Cardiac fibroblast (primary cell): ENCODE measurements around the gene KCNQ1.

Experiments used
- DNase-seq, 2 donors: peaks; one replicate each; pipeline versions ENCODE4 v3.0.0 to v3.0.0-alpha.2; 2010; ENCODE audit warnings: low read depth in 2 of 2
- H3K4me3 ChIP-seq, 2 donors: replicated peaks in 1 of 2; 1 replicate in 1 of 2; 2 replicates in 1 of 2; pipeline ENCODE4 v1.5.1; 2011; ENCODE audit warnings: low read depth in 2 of 2, low read length in 2 of 2, mild to moderate bottlenecking in 2 of 2, moderate library complexity in 1 of 2
- TF ChIP-seq, protein P1 (sequence below): IDR thresholded peaks from one replicate; pipeline ENCODE4 v1.5.1; 2011; ENCODE audit warnings: low read depth, mild to moderate bottlenecking, low read length, inconsistent platforms

The KCNQ1 gene

GRCh38 chr11:2651826-2652271 is 207.0 kb downstream of the KCNQ1 start:
- DNase-seq: no peak
- TF ChIP-seq, protein P1, sequence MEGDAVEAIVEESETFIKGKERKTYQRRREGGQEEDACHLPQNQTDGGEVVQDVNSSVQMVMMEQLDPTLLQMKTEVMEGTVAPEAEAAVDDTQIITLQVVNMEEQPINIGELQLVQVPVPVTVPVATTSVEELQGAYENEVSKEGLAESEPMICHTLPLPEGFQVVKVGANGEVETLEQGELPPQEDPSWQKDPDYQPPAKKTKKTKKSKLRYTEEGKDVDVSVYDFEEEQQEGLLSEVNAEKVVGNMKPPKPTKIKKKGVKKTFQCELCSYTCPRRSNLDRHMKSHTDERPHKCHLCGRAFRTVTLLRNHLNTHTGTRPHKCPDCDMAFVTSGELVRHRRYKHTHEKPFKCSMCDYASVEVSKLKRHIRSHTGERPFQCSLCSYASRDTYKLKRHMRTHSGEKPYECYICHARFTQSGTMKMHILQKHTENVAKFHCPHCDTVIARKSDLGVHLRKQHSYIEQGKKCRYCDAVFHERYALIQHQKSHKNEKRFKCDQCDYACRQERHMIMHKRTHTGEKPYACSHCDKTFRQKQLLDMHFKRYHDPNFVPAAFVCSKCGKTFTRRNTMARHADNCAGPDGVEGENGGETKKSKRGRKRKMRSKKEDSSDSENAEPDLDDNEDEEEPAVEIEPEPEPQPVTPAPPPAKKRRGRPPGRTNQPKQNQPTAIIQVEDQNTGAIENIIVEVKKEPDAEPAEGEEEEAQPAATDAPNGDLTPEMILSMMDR: no peak
- H3K4me3 ChIP-seq: no peak overlapping the region

- no peak overlapping the region for H3K4me3 ChIP-seq
- DNase-seq: no peak
- TF ChIP-seq, protein P1: no peak
Measured at GRCh38 chr11:2652333-2653197, 207.8 kb downstream of the KCNQ1 start.

GRCh38 chr11:2653198-2653551 is 208.4 kb downstream of the KCNQ1 start:
- TF ChIP-seq, protein P1: no peak
- H3K4me3 ChIP-seq: no peak overlapping the region
- peak in 1 of 2 donors; percentile 20 for DNase-seq

DNA sequence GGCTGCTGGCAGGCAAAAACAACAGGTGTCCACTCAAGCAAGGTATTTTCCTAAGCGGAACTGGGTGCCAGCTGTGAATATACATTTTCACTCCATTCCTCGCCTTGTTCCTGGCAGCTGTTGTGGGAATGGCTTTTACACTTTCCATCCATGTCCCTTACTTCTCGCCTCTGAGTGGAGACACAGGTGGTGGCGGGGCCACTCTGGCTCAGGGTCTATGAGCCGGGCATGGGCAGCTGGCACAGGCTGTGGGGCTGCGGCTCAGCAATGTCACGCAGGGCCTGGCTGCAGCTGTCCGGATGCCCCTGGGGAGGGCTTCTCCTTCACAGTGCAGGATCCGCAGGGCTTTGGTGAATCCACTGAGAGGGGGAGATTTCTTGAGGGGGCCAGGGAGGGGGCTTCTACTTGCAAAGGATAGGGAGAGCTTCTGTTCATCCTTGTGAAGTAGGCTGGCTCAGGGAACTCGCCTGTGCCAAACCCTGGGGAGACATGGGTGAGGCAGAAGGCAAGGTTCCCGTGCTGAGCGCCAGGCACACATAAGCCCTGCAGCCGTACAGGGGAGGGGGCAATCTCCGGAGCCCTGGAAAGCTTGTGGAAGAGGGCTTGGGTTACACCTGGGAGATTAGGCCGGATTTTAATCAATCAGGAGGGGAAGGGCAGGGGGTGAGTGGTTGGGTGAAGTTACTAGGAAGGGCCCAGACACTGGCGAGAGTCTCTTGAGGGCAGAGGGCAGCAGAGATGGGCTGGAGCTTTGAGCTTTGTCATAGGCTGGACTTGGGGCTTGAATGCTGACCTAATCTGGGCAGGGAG is 209.3 kb downstream of the KCNQ1 start:
- TF ChIP-seq, protein P1: no peak
- DNase-seq: no peak
- no peak overlapping the region for H3K4me3 ChIP-seq

- TF ChIP-seq, protein P1: no peak
- H3K4me3 ChIP-seq: no peak overlapping the region
- no peak for DNase-seq
Measured at GRCh38 chr11:2655016-2655719, 210.4 kb downstream of the KCNQ1 start.

GRCh38 chr11:2655834-2656622 is 211.2 kb downstream of the KCNQ1 start:
- DNase-seq: peak; percentile 19 to 48
- TF ChIP-seq, protein P1: no peak
- no peak overlapping the region for H3K4me3 ChIP-seq
